ENCODE measurements around the gene DPEP1.

Gene DPEP1

DNA sequence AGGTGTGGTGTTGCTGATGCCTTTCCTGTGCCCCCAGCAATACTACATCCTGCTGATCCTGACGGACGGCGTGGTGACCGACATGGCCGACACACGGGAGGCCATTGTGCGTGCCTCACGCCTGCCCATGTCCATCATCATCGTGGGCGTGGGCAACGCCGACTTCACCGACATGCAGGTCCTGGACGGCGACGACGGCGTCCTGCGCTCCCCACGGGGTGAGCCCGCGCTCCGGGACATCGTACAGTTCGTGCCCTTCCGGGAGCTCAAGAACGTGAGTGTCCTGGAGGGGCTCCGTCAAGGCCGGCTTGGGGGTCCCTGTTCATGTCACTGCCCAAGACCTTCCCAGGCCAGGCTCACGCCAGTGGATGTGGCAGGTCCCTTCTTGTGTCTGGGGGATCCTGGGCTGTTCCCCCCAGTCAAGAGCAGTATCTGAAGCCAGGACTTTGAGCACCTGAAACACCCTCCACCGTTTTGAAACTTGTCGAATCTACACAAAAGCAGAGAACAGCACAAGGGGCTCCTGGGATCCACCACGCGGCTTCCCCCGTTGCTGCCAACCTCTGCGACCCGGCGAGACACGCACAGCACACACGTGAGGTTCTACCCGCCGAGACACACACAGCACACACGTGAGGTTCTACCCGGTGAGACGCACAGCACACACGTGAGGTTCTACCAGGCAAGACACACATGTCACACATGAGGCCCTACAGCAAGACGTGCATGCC is 17.9 kb upstream of the DPEP1 start:
- Histone ChIP-seq H3F3A (ENCODE audit: insufficient read depth, low read length) (no peaks in the 10 kb centered on the region), H3K79me2 (ENCODE audit: low read length) (no peaks in the 10 kb centered on the region), H4K20me1 (ENCODE audit: insufficient read depth, low read length) (no peaks in the 10 kb centered on the region), H3K9ac (ENCODE audit: low read length) (no peak overlapping the region), H3K4me3 (ENCODE audit: low read length) (no peak overlapping the region), H3K27ac (ENCODE audit: low read length) (no peak overlapping the region), H3K4me1 (ENCODE audit: low read length) (no peaks in the 10 kb centered on the region), H3K27me3 (replicated peaks; ENCODE audit: insufficient read depth, low read length) (no peaks in the 10 kb centered on the region), H3K9me2 (replicated peaks; ENCODE audit: insufficient read depth, low read length) (no peaks in the 10 kb centered on the region), H2AFZ (ENCODE audit: low read length) (no peak overlapping the region), H3K9me3 (replicated peaks; ENCODE audit: insufficient read depth, low read length) (no peaks in the 10 kb centered on the region), H3K4me2 (ENCODE audit: low read depth, low read length) (no peak overlapping the region), H3K36me3 (replicated peaks; ENCODE audit: insufficient read depth, low read length) (no peaks in the 10 kb centered on the region)
- no peak for DNase-seq
- TF ChIP-seq EZH2 (optimal IDR thresholded peaks at IDR 0.05; ENCODE audit: low read depth, low read length) = no peak
- no peak for TF ChIP-seq EZH2phosphoT487 (IDR thresholded peaks at IDR 0.05; ENCODE audit: low read length)
- TF ChIP-seq, protein P1, sequence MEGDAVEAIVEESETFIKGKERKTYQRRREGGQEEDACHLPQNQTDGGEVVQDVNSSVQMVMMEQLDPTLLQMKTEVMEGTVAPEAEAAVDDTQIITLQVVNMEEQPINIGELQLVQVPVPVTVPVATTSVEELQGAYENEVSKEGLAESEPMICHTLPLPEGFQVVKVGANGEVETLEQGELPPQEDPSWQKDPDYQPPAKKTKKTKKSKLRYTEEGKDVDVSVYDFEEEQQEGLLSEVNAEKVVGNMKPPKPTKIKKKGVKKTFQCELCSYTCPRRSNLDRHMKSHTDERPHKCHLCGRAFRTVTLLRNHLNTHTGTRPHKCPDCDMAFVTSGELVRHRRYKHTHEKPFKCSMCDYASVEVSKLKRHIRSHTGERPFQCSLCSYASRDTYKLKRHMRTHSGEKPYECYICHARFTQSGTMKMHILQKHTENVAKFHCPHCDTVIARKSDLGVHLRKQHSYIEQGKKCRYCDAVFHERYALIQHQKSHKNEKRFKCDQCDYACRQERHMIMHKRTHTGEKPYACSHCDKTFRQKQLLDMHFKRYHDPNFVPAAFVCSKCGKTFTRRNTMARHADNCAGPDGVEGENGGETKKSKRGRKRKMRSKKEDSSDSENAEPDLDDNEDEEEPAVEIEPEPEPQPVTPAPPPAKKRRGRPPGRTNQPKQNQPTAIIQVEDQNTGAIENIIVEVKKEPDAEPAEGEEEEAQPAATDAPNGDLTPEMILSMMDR (IDR thresholded peaks at IDR 0.05; ENCODE audit: low read length) = no peak

DNA sequence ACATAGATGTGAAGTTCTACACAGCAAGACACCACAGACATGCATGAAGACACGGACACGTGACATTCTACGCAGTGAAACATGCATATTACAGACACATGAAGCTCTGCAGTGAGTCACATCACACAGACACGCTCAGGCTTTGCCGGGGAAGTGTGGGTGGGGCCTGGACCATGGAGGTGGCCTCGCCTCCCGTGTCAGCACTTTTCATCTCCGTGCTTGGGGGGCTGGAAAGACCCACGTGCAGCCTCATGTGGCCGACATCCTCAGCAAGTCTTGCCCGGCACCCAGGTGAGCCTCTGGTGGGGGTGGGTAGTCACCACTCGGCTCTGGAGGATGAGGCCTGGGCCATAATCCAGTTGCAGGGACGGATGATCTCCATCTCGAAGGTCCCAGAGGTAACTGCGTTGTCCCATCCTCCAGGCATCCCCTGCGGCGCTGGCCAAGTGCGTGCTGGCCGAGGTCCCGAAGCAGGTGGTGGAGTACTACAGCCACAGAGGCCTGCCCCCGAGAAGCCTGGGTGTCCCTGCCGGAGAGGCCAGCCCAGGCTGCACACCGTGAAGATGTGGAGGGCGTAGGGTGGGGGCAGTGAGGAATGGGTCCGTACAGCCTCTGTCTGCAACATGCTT is 17.3 kb upstream of the DPEP1 start:
- Histone ChIP-seq H3K79me2 (ENCODE audit: low read length) (no peaks in the 10 kb centered on the region), H3K27me3 (replicated peaks; ENCODE audit: insufficient read depth, low read length) (no peaks in the 10 kb centered on the region), H3K4me3 (ENCODE audit: low read length) (no peak overlapping the region), H4K20me1 (ENCODE audit: insufficient read depth, low read length) (no peaks in the 10 kb centered on the region), H3F3A (ENCODE audit: insufficient read depth, low read length) (no peaks in the 10 kb centered on the region), H3K9ac (ENCODE audit: low read length) (no peak overlapping the region), H3K9me3 (replicated peaks; ENCODE audit: insufficient read depth, low read length) (no peaks in the 10 kb centered on the region), H3K4me1 (ENCODE audit: low read length) (no peaks in the 10 kb centered on the region), H2AFZ (ENCODE audit: low read length) (no peak overlapping the region), H3K36me3 (replicated peaks; ENCODE audit: insufficient read depth, low read length) (no peaks in the 10 kb centered on the region), H3K4me2 (ENCODE audit: low read depth, low read length) (no peak overlapping the region), H3K27ac (ENCODE audit: low read length) (no peak overlapping the region), H3K9me2 (replicated peaks; ENCODE audit: insufficient read depth, low read length) (no peaks in the 10 kb centered on the region)
- TF ChIP-seq EZH2 (optimal IDR thresholded peaks at IDR 0.05; ENCODE audit: low read depth, low read length) = no peak
- TF ChIP-seq EZH2phosphoT487 (IDR thresholded peaks at IDR 0.05; ENCODE audit: low read length) = no peak
- TF ChIP-seq, protein P1 (IDR thresholded peaks at IDR 0.05; ENCODE audit: low read length) = no peak
- no peak for DNase-seq

GRCh38 chr16:89596957-89597649 is 16.3 kb upstream of the DPEP1 start:
- no peak for DNase-seq
- Histone ChIP-seq H3K9me3 (replicated peaks; ENCODE audit: insufficient read depth, low read length) (no peaks in the 10 kb centered on the region), H3K4me2 (ENCODE audit: low read depth, low read length) (no peak overlapping the region), H2AFZ (ENCODE audit: low read length) (no peak overlapping the region), H3K27me3 (replicated peaks; ENCODE audit: insufficient read depth, low read length) (no peaks in the 10 kb centered on the region), H3K4me1 (ENCODE audit: low read length) (no peaks in the 10 kb centered on the region), H3K9ac (ENCODE audit: low read length) (no peak overlapping the region), H3K79me2 (ENCODE audit: low read length) (no peaks in the 10 kb centered on the region), H3K4me3 (ENCODE audit: low read length) (no peak overlapping the region), H3K9me2 (replicated peaks; ENCODE audit: insufficient read depth, low read length) (no peaks in the 10 kb centered on the region), H4K20me1 (ENCODE audit: insufficient read depth, low read length) (no peaks in the 10 kb centered on the region), H3K27ac (ENCODE audit: low read length) (no peak overlapping the region), H3K36me3 (replicated peaks; ENCODE audit: insufficient read depth, low read length) (no peaks in the 10 kb centered on the region), H3F3A (ENCODE audit: insufficient read depth, low read length) (no peaks in the 10 kb centered on the region)
- TF ChIP-seq EZH2phosphoT487 (IDR thresholded peaks at IDR 0.05; ENCODE audit: low read length) (no peak), EZH2 (optimal IDR thresholded peaks at IDR 0.05; ENCODE audit: low read depth, low read length) (no peak)
- TF ChIP-seq, protein P1 (IDR thresholded peaks at IDR 0.05; ENCODE audit: low read length) = no peak

Measured in MM.1S (cell line).